ENCODE results near the gene PLA1A.

PLA1A gene

GRCh38 chr3:119613201-119613600 lies 15.5 kb downstream of the PLA1A start:
- no peak for DNase-seq

- DNase-seq, result no peak
Observed at GRCh38 chr3:119613872-119614271, 16.2 kb downstream of the PLA1A start.

GRCh38 chr3:119616056-119616455 lies 18.4 kb downstream of the PLA1A start:
- DNase-seq, result no peak

GRCh38 chr3:119619094-119619493 lies 21.4 kb downstream of the PLA1A start:
- DNase-seq, result no peak

GRCh38 chr3:119620899-119621298 lies 23.2 kb downstream of the PLA1A start:
- DNase-seq, result no peak

GRCh38 chr3:119624002-119624720 lies 26.5 kb downstream of the PLA1A start:
- DNase-seq, result no peak

- DNase-seq, result no peak
Observed at GRCh38 chr3:119625451-119626153, 27.9 kb downstream of the PLA1A start.

GRCh38 chr3:119626196-119626595 lies 28.5 kb downstream of the PLA1A start:
- DNase-seq, result no peak

- peak; percentile 29 for DNase-seq
Observed at GRCh38 chr3:119627461-119627860, 29.8 kb downstream of the PLA1A start.

GRCh38 chr3:119628390-119628789 lies 30.7 kb downstream of the PLA1A start:
- peak; percentile 30 for DNase-seq

GRCh38 chr3:119628816-119629445 lies 31.2 kb downstream of the PLA1A start:
- DNase-seq, result peak; percentile 29

- DNase-seq, result no peak
Observed at GRCh38 chr3:119630128-119630879, 32.6 kb downstream of the PLA1A start.

GRCh38 chr3:119630880-119631329 lies 33.2 kb downstream of the PLA1A start:
- no peak for DNase-seq

GRCh38 chr3:119631516-119631915 lies 33.8 kb downstream of the PLA1A start:
- DNase-seq, result no peak

GRCh38 chr3:119632216-119632615 lies 34.5 kb downstream of the PLA1A start:
- no peak for DNase-seq

GRCh38 chr3:119632829-119633228 lies 35.1 kb downstream of the PLA1A start:
- no peak for DNase-seq

GRCh38 chr3:119635719-119636118 lies 38.0 kb downstream of the PLA1A start:
- DNase-seq, result no peak

GRCh38 chr3:119636249-119636648 lies 38.6 kb downstream of the PLA1A start:
- DNase-seq, result no peak

- DNase-seq, result no peak
Observed at GRCh38 chr3:119636891-119637611, 39.4 kb downstream of the PLA1A start.

GRCh38 chr3:119637679-119638477 lies 40.2 kb downstream of the PLA1A start:
- no peak for DNase-seq

GRCh38 chr3:119639494-119640350 lies 42.0 kb downstream of the PLA1A start:
- DNase-seq, result no peak
